HUES64 (cell line): ENCODE data around the gene CYBA.

ENCODE experiments used
- H3K27ac ChIP-seq: 2 replicates; pipeline ENCODE4 v1.7.0; 2013; ENCODE audit warnings: low read depth, low read length, inconsistent platforms
- H3K27me3 ChIP-seq: 2 replicates; pipeline ENCODE4 v1.6.1; 2013; ENCODE audit warnings: mild to moderate bottlenecking, low read length; ENCODE audit not compliant: insufficient read depth
- H3K36me3 ChIP-seq: 2 replicates; pipeline ENCODE4 v1.6.1; 2013; ENCODE audit warnings: mild to moderate bottlenecking, low read length; ENCODE audit not compliant: insufficient read depth
- H3K4me1 ChIP-seq: 2 replicates; pipeline ENCODE4 v1.6.1; 2013; ENCODE audit warnings: mild to moderate bottlenecking, low read length, moderate library complexity; ENCODE audit not compliant: insufficient read depth
- H3K4me3 ChIP-seq: 2 replicates; pipeline ENCODE4 v1.5.1; 2013; ENCODE audit warnings: mild to moderate bottlenecking, low read length, moderate library complexity
- H3K9ac ChIP-seq: 2 replicates; pipeline ENCODE4 v1.6.1; 2013; ENCODE audit warnings: mild to moderate bottlenecking, low read depth, low read length
- H3K9me3 ChIP-seq: 2 replicates; pipeline ENCODE4 v1.6.1; 2013; ENCODE audit warnings: low read depth, low read length; ENCODE audit not compliant: insufficient read depth
- WGBS: fragments of 150-250, 120-280 bp; methylation state at CpG from one replicate; pipeline ENCODE4 v1.1.7; 2013; ENCODE audit warnings: missing lambda C conversion rate; 5-methylcytosine and 5-hydroxymethylcytosine counted together

Gene CYBA

DNA sequence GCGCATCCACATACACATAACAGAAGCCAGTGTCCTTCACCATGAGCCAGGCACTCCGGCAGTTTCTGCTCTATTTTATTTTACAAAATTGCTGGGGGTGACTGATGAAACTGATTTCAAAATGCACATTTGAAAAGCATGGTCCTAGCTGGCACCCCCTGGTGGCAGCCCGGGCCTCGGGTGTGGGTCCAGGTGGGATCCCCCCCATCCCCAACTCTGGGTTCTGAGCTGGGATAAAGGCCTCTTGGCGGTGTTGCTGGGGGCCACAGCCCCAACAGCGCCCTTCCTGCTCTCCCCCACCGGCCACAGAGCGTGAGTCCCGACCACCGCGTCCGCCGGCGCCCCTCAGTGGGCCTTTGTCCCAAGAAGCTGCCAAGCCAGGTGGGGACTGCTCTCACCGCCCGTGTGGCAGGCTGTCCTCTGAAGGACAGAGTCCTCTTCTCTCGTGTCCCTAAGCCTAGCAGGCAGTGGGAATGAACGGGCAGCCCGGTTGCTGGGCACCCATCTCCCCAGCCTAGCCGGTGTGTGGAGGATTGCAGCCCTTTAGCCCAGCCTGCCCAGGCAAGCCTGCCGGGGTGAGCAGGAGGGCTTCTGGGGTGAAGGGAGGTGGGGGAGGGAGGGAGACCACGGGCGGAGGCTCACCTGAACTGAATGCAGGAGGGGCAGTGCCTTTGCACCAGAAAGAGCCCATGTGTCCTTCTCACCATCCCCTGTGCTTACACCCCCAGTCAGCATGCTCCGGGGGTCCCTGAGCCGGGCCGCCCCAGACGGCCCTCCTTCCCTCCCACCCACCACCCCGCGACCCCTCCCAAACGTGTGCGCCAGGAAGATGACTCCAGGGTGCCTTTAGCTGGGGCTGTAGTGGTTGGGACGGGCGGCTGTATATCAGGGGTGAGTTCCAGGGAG is 34.6 kb upstream of the CYBA start:
- H3K9me3 ChIP-seq, result no peaks in the 10 kb centered on the region
- H3K4me1 ChIP-seq, result peaks cover 4% of the 10 kb centered on the region
- WGBS, result 10% methylated on average over 33 of the region's 33 CpGs
- peak overlapping the region; percentile 68; the same call in 1 of the 2 replicates for H3K9ac ChIP-seq
- no peaks in the 10 kb centered on the region for H3K36me3 ChIP-seq
- peak overlapping the region; percentile 78 for H3K4me3 ChIP-seq
- H3K27me3 ChIP-seq, result peaks cover 49% of the 10 kb centered on the region
- H3K27ac ChIP-seq, result no peak overlapping the region

DNA sequence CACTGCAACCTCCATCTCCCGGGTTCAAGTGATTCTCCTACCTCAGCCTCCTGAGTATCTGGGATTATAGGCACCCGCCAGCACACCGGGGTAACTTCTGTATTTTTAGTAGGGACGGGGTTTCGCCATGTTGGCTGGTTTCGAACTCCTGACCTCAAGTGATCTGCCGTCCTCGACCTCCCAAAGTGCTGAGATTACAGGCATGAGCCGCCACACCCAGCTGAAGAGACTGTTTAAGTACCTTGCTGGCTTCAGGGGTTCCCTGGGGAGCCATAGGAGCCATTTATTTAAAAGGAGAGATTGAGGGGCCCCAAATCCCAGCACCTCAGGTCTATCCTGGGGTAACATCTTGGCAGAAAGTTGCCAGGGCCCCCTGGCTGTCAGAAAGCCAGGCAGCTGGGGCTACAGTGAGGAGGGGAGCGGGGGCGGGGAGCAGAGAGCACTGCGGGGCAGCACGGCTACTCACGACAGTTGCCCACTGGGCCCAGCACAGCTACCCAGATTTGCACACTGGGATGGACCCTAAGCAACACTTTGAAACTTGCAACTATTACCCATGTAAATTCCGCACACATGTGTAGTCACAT is 33.8 kb upstream of the CYBA start:
- Histone ChIP-seq H3K9ac (no peak overlapping the region), H3K36me3 (no peaks in the 10 kb centered on the region), H3K9me3 (no peaks in the 10 kb centered on the region), H3K4me1 (peaks cover 4% of the 10 kb centered on the region), H3K27ac (no peak overlapping the region), H3K4me3 (peak overlapping the region; percentile 78), H3K27me3 (peaks cover 49% of the 10 kb centered on the region)
- WGBS, result 81% methylated on average over 15 of the region's 15 CpGs

DNA sequence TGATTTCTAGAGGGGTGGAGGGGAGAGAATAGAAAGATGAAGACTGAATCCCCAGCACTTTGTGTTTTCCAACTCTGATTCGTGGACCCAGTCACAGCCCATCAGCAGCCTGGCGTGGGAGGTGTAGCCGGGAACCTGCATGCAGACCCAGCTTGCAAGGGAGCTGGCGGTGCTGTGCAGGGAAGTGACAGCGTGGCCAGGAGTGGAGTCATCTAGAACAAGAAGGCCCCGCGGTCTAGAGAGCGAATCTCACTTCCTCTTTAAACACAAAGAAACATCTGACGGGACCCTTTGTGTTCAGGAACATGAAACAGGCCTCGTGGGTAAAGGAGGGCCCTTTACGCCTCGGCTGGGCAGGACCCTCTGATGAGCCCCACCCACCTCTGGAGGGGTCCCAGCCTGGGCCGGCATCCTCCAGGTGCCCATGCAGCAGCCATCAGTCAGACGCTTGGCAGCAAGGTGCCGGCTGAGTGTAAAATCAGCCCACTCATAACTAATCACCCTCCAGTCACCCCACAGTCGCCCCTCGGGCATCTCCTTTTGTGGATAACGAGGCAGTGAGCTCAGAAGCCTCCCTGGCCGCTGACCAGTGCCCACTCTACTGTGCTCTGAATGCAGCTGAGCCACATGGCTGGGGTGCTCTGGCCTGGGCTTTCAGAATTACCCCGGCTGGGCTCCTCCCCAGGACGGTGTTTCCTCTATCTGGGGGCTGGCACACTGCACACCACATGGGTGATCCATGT is 31.0 kb upstream of the CYBA start:
- peaks cover 4% of the 10 kb centered on the region for H3K4me1 ChIP-seq
- H3K9ac ChIP-seq, result no peak overlapping the region
- H3K4me3 ChIP-seq, result no peak overlapping the region
- H3K9me3 ChIP-seq, result no peaks in the 10 kb centered on the region
- H3K36me3 ChIP-seq, result no peaks in the 10 kb centered on the region
- WGBS, result 80% methylated on average over 21 of the region's 21 CpGs
- peaks cover 27% of the 10 kb centered on the region for H3K27me3 ChIP-seq
- no peak overlapping the region for H3K27ac ChIP-seq

DNA sequence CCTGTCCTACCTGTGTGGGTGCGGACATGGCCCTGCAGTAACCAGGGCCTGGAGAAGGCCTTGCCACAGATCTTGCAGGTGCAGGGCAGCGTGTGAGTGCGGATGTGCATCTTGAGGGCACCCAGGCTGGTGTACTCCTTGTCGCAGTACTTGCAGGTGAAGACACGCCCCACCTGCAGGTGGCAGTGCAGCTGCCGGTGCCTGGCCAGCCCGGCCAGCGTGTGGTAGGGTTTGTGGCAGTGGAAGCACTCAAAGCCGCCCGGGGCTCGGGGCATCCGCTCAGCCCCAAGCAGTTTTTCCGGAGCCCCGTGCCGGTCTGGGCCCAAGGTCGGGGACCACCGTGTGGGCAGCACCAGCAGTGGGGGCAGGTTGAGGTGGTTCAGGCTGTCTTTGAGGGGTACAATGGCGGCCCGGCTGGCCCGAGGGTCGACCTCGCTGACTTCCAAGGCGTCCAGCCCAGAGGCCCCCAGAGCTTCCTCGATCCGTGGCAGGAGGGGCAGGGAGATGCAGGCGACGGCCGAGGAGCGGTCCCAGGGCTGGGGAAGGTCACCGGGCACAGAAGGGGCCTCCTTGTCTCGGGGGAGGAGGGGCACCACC is 30.3 kb upstream of the CYBA start:
- no peaks in the 10 kb centered on the region for H3K36me3 ChIP-seq
- H3K9ac ChIP-seq, result no peak overlapping the region
- WGBS, result 84% methylated on average over 31 of the region's 31 CpGs
- no peaks in the 10 kb centered on the region for H3K9me3 ChIP-seq
- H3K4me3 ChIP-seq, result no peak overlapping the region
- peaks cover 22% of the 10 kb centered on the region for H3K27me3 ChIP-seq
- peaks cover 4% of the 10 kb centered on the region for H3K4me1 ChIP-seq
- H3K27ac ChIP-seq, result no peak overlapping the region

DNA sequence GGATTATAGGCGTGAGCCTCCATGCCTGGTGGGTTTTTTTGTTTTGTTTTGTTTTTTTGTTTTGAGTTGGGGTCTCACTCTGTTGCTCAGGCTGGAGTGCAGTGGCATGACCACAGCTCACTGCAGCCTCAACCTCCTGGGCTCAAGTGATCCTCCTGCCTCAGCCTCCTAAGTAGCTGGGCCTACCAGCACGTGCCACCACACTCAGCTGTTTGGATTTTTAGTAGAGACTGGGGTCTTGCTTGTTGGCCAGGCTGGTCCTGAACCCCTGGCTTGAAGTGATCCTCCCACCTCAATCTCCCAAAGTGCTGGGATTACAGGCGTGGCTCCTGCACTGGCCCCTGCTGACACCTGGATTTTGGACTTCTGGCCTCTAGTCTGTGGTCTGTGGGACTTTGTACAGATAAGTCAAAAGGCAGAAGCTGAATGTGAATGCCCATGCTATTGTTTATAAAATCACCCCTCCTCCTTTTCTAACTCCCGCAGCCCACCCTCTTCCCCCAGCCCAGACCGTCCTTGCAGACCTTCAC is 29.8 kb upstream of the CYBA start:
- H3K27me3 ChIP-seq, result peaks cover 17% of the 10 kb centered on the region
- no peak overlapping the region for H3K4me3 ChIP-seq
- H3K9ac ChIP-seq, result no peak overlapping the region
- H3K4me1 ChIP-seq, result peaks cover 4% of the 10 kb centered on the region
- no peak overlapping the region for H3K27ac ChIP-seq
- 85% methylated on average over 5 of the region's 5 CpGs for WGBS
- H3K9me3 ChIP-seq, result no peaks in the 10 kb centered on the region
- H3K36me3 ChIP-seq, result no peaks in the 10 kb centered on the region

DNA sequence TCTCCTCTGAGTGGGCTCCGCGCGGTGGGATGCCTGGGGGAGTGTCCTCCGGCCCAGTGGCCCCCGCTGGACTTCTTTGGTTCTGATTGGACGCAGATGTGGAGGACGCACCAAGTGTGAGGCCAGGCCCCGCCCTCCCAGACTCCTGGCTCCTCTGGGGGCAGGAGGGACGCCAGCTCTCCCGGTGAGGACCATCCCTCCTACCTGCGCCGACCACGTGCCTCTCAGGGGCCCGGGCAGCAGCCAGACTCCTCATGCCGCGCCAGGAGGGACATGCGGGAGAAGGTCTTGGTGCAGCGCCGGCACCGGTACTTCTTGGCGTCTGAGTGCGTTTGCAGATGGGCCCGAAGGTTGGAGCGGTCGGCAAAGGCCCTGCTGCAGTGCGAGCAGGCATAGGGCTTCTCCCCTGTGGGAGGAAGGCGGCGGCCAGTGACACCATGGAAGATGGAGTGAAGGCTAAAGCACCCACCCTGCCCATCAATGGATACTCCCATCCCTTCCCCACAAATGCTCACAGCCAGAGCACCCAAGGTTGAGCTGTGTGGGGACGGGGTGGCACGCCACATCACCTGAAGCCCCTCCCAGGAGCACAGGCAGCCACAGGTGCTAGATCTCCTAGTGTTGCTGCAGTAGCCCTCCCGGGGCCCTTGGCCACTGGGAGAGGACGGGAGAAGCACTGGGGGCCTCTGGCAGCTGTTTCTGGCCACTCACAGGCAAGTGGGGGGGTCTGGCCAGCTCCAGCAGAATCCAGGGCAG is 27.5 kb upstream of the CYBA start:
- Histone ChIP-seq H3K4me3 (no peak overlapping the region), H3K27ac (no peak overlapping the region), H3K9ac (no peak overlapping the region), H3K27me3 (no peaks in the 10 kb centered on the region), H3K36me3 (no peaks in the 10 kb centered on the region), H3K4me1 (no peaks in the 10 kb centered on the region), H3K9me3 (no peaks in the 10 kb centered on the region)
- 65% methylated on average over 31 of the region's 32 CpGs for whole genome bisulfite sequencing

DNA sequence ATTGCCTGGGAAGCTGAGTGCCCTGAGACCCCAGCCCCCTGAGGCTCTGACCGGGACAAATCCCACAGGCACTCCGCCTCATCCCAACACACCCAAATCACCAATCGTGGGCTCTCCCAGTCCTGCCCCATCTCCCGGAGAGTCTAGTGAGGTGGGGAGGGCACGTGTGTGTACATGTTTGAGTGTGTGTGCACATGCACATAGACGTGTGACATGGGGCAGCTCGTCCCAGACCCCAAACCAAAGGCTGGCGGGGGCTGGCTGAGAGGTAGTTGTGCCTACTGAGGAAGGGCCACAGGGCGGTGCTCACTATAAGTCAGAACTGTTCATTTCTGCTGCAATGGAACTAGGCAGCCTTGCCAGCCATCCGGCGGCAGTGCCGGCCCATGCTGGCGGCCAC is 26.9 kb upstream of the CYBA start:
- Histone ChIP-seq H3K9me3 (no peaks in the 10 kb centered on the region), H3K4me3 (no peak overlapping the region), H3K4me1 (no peaks in the 10 kb centered on the region), H3K27me3 (no peaks in the 10 kb centered on the region), H3K9ac (no peak overlapping the region), H3K36me3 (no peaks in the 10 kb centered on the region), H3K27ac (no peak overlapping the region)
- 79% methylated on average over 12 of the region's 13 CpGs for WGBS

DNA sequence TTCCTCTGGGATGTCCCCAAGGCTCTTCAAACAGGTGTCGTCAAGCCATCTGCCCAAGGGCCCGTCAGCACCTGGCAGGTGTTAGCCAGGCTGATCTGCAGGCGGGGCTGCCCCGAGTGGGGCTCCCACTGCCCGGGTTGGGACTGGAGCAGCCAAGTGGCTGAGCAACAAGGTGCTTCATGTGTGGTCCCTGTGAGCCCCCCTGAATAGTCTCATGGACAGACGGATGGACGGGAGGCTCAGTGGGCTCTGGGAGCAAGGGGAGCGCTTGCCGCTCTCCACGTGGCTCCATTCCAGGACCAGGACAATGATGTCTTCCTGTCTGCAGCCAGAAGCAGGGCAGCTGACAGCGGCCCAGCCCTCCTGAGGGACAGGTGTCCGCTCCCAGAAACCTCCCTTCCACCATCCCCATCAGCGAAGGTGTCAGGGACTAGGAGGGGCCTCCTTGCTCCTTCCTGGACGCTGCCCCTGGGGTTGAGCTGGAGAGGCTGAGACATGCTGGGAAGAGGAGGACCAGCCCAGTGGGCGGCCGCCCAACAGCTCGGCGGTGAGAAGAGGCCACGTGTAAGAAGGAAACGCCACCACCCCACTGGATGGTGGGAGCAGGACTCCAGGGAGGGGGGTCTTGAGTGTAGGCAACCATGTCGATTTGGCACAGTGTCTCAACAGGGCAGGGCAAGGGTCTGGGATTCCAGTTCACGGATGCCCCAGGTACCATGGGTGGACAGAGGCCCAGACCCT is 25.8 kb upstream of the CYBA start:
- WGBS, result 93% methylated on average over 22 of the region's 22 CpGs
- H3K27ac ChIP-seq, result no peak overlapping the region
- H3K9ac ChIP-seq, result no peak overlapping the region
- H3K27me3 ChIP-seq, result no peaks in the 10 kb centered on the region
- H3K9me3 ChIP-seq, result no peaks in the 10 kb centered on the region
- H3K4me3 ChIP-seq, result no peak overlapping the region
- H3K4me1 ChIP-seq, result no peaks in the 10 kb centered on the region
- H3K36me3 ChIP-seq, result no peaks in the 10 kb centered on the region

DNA sequence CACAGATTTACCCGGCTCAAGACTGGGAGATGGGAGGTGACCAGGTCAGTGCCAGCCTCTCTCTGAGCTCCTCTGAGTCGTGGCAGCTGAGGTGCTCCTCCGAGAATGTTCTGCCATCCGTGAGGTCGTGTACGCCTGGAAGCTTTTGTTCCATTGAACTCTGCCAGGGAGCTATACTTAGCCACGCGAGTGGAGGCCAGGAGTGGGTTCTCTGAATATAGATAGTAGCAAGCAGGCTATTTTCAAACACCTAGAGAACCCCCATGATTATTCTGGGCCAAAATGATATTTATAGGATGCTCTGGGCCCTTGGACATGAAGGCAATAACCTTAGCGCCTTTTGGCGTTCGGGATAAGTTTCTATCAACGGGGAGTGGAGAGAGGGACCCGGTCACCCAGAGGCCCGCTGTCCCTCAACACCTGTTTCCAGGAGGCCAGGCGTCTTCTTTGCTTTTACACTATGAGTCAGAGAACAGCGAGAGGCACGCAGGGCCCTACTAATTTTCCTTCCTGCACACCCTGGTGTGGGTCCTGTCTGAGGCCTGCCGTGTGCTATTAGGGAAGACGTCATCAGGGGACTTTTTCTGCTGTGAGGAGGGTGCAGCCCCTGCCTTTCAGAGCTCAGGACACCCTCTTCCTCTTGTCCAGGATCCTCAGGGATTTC is 23.0 kb upstream of the CYBA start:
- Histone ChIP-seq H3K9ac (no peak overlapping the region), H3K27me3 (no peaks in the 10 kb centered on the region), H3K27ac (no peak overlapping the region), H3K4me3 (no peak overlapping the region), H3K9me3 (no peaks in the 10 kb centered on the region), H3K36me3 (no peaks in the 10 kb centered on the region), H3K4me1 (no peaks in the 10 kb centered on the region)
- 95% methylated on average over 19 of the region's 19 CpGs for WGBS
